GM19035 (cell line): ENCODE measurements around the gene SH3PXD2A.

ENCODE experiments used
- ATAC-seq: cut with Tn5 transposase; IDR thresholded peaks from one replicate; pipeline ENCODE4 v1.9.1; 2021; ENCODE audit not compliant: unreplicated experiment

Gene SH3PXD2A, protein sequence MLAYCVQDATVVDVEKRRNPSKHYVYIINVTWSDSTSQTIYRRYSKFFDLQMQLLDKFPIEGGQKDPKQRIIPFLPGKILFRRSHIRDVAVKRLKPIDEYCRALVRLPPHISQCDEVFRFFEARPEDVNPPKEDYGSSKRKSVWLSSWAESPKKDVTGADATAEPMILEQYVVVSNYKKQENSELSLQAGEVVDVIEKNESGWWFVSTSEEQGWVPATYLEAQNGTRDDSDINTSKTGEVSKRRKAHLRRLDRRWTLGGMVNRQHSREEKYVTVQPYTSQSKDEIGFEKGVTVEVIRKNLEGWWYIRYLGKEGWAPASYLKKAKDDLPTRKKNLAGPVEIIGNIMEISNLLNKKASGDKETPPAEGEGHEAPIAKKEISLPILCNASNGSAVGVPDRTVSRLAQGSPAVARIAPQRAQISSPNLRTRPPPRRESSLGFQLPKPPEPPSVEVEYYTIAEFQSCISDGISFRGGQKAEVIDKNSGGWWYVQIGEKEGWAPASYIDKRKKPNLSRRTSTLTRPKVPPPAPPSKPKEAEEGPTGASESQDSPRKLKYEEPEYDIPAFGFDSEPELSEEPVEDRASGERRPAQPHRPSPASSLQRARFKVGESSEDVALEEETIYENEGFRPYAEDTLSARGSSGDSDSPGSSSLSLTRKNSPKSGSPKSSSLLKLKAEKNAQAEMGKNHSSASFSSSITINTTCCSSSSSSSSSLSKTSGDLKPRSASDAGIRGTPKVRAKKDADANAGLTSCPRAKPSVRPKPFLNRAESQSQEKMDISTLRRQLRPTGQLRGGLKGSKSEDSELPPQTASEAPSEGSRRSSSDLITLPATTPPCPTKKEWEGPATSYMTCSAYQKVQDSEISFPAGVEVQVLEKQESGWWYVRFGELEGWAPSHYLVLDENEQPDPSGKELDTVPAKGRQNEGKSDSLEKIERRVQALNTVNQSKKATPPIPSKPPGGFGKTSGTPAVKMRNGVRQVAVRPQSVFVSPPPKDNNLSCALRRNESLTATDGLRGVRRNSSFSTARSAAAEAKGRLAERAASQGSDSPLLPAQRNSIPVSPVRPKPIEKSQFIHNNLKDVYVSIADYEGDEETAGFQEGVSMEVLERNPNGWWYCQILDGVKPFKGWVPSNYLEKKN

DNA sequence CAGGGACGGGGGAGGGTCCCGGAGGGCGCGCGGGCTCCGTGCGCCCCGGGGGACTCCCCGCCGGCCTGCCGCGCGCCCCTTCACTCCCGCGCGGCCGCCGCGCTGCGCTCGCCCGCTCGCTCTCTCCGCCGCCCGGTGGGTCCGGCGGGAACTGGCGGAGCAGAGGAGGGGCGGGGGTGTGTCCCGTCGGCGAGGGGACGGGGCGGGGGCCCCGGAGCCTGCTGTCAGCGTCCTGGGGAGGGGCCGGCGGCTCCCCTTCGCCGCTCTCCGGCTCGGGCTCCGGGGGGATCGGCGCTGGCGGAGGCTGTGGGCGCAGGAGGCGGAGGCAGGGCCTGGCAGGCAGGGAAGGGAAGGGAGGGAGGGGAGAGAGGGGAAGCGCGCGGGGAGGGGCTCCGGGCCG lies at the start of gene SH3PXD2A:
Gene SH3PXD2A, minus strand, starts transcription at position 153 of the 400 bp plus-strand sequence. CDS start 310 bp downstream, outside the sequence.
- ATAC-seq: no peak

DNA sequence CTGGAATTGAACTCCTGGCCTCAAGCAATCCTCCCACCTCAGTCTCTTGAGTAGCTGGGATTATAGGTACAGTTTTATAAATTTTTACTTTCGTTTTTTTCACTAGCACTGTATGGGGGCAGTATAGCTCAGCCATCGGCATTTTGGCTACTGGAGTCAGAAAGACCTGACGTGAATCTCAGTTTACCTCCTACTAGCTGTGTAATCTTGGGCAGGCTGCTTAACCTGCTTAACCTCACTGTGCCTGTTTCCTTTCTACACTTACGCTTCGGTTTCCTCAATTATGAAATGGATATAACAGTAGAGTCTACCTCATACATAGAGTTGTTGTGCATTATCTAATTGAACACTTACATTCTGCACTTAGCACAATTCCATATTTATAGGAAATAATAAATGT lies 45.9 kb upstream of the SH3PXD2A start:
- ATAC-seq: no peak

DNA sequence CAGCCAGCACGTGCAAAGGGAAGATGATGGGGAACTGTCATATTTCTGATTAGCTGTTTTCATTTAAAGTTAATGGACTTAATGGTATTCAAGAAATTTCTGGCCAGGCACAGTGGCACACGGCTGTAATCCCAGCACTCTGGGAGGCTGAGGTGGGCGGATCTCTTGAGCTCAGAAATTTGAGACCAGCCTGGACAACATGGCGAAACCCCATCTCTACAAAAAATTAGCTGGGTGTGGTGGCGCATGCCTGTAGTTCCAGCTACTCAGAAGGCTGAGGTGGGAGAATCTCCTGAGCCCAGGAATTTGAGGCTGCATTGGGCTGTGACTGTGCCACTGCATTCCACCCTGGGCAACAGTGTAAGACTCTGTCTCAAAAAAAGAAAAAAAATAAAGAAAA lies 43.9 kb upstream of the SH3PXD2A start:
- ATAC-seq: no peak

DNA sequence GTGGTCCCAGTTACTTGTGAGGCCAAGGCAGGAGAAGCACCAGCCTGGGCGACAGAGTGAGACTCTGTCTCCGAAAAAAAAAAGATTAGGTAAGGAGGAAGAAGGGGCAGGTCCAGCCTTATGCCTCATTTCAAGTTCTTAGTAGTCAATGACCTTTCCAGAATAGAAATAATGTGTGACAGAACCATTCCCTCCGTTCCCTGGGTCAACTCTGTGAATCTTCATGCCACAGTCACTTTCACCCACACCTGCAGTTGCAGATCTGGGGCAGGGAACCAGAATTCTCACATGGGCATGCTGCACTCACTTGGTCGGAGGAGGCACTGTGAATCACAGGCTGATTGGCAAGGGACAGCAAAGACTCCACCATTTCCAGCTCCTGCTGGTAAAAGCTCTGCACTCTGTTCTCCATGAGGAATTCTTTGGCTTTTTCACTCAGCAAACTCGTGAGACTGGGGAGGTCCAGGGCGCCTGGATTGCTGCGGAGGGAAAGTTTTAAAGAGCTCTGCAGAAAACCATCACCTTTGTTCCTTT lies 41.9 kb upstream of the SH3PXD2A start:
- ATAC-seq: no peak

DNA sequence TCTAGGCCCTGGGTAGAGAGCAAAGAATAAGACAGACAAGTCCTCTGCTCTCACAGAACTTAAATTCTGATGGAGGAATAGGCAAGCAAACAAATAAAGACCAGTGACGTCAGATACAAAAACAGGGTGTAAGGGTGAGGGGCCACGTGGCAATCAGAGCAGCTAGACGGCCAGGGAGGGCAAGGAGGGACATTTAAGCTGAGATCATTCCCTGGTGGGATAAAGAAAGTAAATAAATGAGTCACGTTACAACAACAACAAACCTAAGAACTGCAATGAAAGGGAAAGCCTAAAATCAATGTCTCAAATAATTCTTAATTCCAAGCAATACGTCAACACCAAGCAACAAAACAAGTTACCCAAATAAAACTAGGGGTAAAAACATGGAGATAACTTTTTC lies 40.8 kb upstream of the SH3PXD2A start:
- ATAC-seq: no peak

DNA sequence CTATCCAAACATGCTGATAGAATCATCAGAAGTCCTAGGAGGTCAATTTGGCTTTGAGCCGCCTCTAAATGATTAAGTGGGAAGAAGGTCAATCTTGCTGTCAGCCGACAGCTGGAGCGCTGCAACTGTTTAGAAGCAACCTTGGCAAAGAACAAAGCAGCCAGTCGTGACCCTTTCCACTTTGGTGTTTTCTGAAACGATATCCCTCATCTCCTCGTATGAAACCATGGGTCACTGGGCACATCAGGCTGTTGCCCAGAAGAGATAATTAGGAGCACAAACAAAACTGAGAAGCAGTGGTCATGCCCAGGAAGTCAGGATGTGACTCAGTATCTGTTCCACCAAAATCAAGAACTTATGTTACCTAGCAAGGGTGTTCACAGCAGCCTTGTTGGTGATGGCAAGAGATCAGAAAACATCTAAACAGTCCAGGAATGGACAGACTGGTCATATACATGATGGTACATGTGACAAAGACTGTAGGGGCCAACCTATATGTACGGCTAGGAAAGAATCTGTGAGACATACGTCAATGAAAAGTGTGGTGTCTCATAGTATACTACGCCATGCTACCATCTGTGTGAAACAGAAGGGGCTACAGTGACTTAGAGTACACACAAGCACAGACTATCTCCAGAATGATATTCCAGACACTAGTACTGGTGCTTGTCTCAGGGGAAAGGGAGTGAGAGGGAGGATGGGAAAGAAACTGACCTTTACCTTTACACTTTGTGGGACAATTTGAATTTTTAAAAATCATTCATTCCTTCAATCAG lies 40.2 kb upstream of the SH3PXD2A start:
- no peak for ATAC-seq

DNA sequence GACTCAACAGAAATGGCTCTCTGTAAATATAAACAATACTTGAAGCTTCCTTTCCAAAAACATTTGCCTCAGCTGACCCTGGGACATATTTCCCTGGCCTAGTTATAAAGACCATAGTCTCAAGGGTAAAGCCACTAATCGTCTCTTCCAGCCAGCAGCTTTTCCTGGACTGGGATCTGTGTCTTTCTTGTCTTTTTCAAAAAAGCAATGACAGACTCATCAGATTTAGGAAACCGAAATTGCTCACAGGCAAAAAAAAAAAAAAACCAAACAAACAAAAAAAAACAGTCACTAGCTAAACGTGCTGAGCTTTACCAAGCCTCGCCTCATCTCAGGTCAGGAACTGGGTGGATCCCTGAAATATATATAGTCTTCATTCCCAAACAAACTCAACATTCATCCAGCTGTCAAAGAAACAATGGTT lies 39.1 kb upstream of the SH3PXD2A start:
- no peak for ATAC-seq

DNA sequence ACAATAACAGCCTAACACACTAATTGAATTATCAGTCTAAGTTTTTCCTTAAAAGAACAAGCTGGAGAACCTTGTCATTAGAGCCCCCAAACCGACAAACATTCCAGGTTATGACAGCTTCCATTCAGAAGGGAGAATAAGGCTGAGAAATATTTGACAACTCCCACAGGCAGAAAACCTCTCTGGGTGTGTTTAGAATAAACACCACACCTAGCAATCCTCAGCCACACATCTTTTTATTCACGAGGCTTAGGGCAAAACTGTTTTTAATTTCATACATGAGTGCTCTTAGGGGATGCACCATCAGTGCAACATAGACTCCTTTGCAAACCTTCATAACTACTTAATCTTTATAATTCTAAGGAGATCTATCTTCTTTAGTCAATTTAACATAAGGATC lies 38.4 kb upstream of the SH3PXD2A start:
- no peak for ATAC-seq

DNA sequence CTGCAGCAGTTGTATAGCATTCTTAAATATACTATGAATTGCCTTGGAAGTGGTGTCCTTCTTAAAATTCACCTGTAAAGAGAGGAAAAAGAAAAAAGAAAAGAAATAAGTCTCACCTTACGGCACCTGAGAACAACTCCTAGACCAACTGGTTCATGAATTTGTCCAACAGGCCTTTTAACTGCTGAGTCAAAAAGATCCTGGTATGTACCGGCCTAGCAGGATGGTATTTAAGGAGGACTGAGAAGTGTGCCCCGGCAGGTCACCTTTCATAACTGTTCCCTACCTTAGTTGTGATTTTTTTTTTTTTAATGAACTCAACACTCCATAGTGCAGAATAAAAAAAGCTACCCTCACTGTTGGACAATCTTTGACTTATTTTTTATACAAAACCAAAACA lies 36.8 kb upstream of the SH3PXD2A start:
- ATAC-seq: no peak

DNA sequence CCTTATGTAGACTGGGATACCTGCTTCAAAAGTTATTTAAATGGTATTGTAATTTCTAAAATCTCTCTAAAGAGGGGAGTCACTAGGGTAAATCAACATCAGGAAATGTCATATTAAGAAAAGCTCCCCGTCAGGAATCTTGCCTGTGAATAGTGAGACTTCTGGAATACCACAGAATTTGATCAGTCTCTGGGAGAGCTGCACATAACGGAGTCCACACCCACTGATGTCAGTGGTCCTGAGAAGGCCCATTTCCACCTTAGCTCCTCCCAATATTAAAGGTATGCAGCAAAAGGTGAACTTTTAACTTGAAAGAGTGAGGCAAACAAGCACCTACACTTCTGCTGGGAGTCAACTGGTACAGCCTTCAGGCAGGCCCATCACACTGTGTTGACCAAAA lies 35.3 kb upstream of the SH3PXD2A start:
- no peak for ATAC-seq

DNA sequence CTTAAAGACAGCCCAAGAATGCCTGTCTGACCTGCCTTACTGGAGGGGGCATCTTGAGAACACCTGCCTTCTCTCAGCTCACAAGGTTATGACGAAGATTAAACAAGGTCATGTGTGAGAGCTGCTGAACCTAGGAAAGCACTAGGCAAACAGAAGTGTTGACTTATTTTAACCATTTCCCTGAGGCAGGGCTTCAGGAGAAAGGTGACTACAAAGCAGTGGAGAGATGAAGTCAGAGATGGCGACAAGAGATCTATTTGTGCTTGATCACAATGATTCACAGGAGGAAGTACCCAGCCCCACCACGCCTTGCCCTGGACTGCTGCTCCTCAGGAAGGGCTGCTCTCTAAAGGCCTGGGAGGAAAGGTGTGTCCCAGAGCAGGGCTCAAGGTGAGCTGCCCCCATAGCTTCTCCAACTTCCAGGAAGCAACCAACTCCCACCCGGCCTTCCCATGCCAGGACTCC lies 34.9 kb upstream of the SH3PXD2A start:
- no peak for ATAC-seq

DNA sequence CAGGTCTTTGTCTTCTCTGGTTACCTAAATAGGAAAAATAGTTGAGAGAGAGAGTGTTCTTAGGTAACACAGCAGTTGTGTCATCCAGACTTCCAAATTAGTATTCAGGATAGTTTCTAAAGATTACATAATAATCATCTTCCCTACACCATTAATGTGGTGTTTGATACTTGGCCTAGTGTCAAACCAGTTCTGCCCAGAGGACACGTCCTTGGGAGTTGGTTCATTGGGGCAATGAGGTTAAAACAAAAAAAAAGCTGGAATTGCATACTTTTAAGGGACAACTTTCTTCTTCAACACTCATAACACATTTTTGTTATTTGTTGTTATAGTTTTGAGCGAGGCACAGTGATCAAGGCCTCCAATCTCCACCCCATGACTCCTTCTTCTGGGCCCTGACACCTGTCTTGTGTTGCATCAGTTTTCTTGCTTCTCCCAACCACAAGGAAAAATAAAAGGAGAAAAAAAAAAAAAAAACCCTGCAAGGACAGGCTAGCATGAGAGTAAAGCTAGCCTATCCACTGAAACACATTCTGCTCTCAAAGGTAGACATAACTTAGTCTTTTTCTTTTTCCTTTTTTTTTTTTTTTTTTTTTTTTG lies 33.8 kb upstream of the SH3PXD2A start:
- no peak for ATAC-seq

DNA sequence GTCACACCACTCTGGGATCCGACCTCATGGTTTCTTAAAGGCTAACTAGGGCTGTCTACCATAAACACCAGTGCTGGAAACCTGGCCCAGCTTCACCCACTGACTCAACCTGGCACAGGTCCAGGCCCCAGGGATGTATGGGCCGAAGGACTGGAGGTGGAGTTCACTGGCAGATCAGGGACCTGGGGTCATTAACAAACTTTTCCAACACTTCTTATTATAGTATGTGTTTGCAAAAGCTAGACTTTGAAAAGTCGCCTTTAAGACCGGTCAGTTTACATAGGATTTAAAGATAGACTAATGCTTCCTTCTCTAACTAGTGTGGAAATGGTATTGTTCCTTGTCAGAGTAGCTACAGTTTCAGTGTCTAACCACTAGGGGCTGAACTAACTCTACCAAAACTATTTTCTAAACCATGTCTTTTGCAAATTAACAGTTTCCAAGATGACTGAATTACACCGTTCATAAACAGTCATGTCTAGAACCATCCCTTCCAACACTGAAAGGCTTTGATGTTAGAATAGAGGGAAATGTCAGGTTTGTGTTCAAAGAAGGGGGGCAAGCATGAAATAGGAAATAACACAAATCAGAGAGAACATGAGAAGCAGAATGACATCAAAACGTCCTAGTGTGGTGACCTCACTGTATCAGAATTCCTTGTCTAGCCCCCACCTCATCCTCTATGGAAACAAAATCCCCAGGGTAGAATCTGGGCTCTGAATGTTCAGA lies 32.9 kb upstream of the SH3PXD2A start:
- peak; percentile 62 for ATAC-seq

DNA sequence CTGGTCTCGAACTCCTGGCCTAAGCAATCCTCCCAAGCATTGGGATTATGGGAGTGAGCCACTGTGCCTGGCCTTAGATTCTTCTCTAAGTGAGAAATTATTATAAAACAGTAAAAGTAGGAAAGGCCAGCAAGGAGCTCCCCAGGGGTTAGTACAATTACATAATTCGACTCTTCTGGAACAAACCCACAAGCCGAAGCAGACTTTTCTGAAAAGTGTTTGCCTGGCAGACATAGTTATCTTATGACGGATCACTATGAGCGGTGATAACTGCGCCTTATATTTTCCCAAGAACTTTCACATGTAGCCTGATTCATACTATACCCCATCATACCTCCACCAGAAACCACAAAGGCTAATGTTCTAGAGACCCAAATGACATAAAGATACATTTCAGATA lies 30.2 kb upstream of the SH3PXD2A start:
- ATAC-seq: no peak

DNA sequence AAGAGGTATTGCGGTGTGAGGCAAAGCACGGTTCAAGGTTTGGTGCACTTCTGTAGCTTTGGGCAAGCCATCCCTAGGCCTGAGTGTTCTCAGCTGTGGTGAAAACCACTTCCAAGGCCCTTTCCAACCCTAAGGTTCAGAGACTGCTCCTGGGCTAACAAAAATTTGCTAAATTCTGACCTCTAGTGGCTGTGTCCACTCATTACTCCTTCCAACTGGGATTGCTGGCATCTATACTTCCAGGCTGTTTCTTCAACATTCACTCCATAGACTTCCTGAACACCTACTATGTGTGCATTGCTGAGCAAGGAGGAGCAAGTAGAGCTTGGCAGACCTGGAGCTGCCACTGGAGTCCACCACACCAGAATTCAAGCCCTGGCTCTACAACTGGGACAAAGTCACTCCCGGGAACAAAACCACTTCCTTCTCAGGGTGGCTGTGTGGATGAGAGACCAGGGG lies 29.3 kb upstream of the SH3PXD2A start:
- ATAC-seq: no peak

DNA sequence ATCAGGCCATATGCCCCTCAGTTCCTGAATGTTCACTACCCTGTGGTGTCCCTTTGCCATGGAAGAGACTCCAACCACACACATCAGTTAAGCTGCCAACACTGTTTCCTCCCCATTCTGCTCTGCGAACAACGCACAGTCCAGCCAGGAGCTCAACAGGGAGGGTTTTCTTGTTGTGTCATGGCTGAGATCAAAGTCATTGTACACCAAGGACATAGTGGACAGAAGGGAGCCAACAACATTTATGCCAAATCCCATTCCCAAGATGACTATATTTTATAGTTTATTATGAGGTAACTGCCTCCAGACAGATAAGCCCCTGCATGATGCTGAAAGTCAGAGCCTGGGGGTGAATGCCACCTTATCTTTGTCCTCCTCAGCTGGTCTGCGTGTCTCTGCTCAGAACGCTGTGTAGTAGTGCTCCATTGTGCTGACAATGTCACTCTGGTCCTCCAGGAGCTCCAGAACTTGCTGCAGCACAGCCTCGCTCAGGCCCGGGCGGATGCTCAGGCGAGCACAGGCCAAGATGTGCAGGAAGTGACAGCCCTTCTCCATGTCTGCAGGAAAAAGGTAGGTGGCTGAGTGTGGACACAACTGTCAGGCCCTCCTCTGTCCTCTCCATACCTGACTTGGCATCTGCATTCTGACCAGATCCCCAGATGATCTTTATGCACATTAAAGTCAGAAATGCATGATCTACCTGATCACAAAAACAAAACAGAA lies 27.1 kb upstream of the SH3PXD2A start:
- ATAC-seq: no peak

DNA sequence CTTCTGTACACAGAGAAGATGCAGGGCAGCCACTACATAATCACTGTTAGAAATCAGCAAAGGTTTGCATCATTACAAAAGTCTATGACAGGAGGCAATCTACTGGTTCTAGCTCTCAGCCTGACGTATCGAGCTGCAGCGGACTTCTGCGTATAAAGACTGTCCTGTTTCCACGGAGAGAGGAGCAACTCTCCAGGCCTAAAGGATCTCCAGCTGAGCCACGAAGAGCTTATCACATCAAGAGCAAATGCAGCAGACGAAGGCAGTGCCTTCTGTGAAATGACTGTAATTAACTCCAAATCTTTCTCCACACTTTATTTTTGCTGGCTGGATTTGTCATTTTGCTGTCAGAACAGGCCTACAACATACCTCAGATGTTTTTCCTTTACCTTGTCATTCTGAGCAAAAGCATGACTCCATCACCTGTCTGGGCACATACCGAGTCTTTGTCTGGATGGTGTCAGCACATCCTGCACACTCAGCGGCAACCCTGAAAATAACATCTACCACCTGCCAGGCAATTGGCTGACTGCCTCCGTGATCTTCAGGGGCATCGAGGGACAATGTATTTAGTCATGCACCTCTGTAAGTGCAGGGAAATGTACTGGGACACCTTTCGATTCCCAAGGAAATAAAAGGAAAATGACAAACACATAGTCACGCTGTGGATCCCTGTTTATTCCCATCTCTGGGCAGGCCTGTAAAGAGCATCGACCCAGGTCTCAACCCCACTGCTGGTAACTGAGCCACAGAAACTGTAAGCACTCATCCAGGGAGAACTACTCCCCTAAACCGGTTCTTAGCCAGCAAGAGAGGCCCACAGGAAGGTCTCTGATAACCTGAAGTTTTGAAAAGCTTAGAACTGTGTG lies 26.3 kb upstream of the SH3PXD2A start:
- ATAC-seq: no peak

DNA sequence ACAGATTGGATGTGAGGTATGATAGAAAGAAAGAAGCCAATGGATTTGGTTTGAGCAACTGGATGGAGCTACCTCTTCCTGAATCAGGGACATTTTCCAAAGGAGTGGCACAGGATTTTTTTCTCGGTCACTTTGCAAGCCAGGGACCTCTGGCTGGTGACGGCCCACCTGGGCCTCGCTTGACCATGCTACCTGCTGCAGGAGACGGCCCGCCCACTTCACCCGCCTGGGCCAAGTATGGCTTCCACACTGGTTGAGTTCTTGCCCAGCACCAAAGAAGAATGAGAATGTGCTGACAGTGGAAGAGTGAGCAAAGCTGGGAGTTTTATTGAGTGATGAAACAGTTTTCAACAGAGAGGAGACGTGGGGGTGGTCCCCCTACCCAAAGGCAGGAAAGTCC lies 24.5 kb upstream of the SH3PXD2A start:
- ATAC-seq: no peak
